SK-N-SH (cell line): ENCODE measurements around the gene ROR2. TPM values are rescaled to one million over a fixed set of nuclear protein-coding genes. Genes with fewer than 3 reads are reported as not detected.

Experiments used
- CTCF ChIA-PET: fragments of 300-600, 350-600 bp; formaldehyde crosslinking; extraction: SDS; loops from one replicate; lab custom pipeline; 2021; lab: Yijun Ruan, JAX
- POLR2A ChIA-PET: fragments of 350-600 bp; sonication (Branson Sonifier 250); formaldehyde crosslinking; extraction: SDS; loops from one replicate; lab custom pipeline; 2020; ENCODE audit warnings: antibody characterized with exemption, inconsistent platforms; lab: Yijun Ruan, JAX
- DNase-seq: peaks from one replicate; pipeline ENCODE4 v3.0.0; 2012
- H2AFZ ChIP-seq: fragments of 200-600 bp; sonication (generic); 2 replicates; pipeline ENCODE4 v1.8.1; 2016; ENCODE audit warnings: antibody characterized with exemption, mild to moderate bottlenecking, low read depth
- H3F3A ChIP-seq: fragments of 200-600 bp; sonication (generic); replicated peaks from 2 replicates; pipeline ENCODE3; 2016; ENCODE audit warnings: antibody characterized with exemption, mild to moderate bottlenecking; ENCODE audit not compliant: insufficient read depth
- H3K27ac ChIP-seq, 2 experiments: fragments of 200-500 bp in 1 of 2; fragments of 200-600 bp in 1 of 2; sonication (Bioruptor generic) in 1 of 2; sonication (generic), shearing (Covaris generic) in 1 of 2; 2 replicates each; pipeline versions ENCODE4 v1.5.1 to v1.6.1; 2014 to 2016; ENCODE audit warnings: low read depth in 2 of 2, inconsistent platforms in 1 of 2, low read length in 1 of 2, mild to moderate bottlenecking in 1 of 2, mixed read lengths in 1 of 2
- H3K27me3 ChIP-seq: fragments of 200-600 bp; sonication (generic), shearing (Covaris generic); 2 replicates; pipeline ENCODE4 v1.6.1; 2016; ENCODE audit warnings: mixed run types; ENCODE audit not compliant: insufficient read depth
- H3K36me3 ChIP-seq, 2 experiments: fragments of 200-500 bp in 1 of 2; fragments of 200-600 bp in 1 of 2; sonication (Bioruptor generic) in 1 of 2; sonication (generic) in 1 of 2; replicated peaks in 1 of 2; 2 replicates each; pipeline versions ENCODE3 to v1.5.1; 2014 to 2016; ENCODE audit warnings: low read length in 1 of 2, mild to moderate bottlenecking in 1 of 2; ENCODE audit not compliant: insufficient read depth in 2 of 2, control insufficient read depth in 1 of 2
- H3K4me1 ChIP-seq, 2 experiments: fragments of 200-500 bp in 1 of 2; fragments of 200-600 bp in 1 of 2; sonication (Bioruptor generic) in 1 of 2; sonication (generic), shearing (Covaris generic) in 1 of 2; 2 replicates each; pipeline versions ENCODE4 v1.5.1 to v1.6.1; 2014 to 2016; ENCODE audit warnings: low read depth in 1 of 2, low read length in 1 of 2, mixed run types in 1 of 2; ENCODE audit not compliant: insufficient read depth in 2 of 2, control insufficient read depth in 1 of 2
- H3K4me2 ChIP-seq: fragments of 200-600 bp; sonication (generic), shearing (Covaris generic); 2 replicates; pipeline ENCODE4 v1.6.1; 2017; ENCODE audit warnings: mixed run types
- H3K4me3 ChIP-seq, 2 experiments: fragments of 200-500 bp in 1 of 2; fragments of 200-600 bp in 1 of 2; sonication (Bioruptor generic) in 1 of 2; sonication (generic), shearing (Covaris generic) in 1 of 2; 2 replicates each; pipeline versions ENCODE4 v1.5.1 to v1.8.1; 2014 to 2016; ENCODE audit warnings: low read depth in 2 of 2, inconsistent platforms in 1 of 2, low read length in 1 of 2, mild to moderate bottlenecking in 1 of 2, mixed read lengths in 1 of 2, moderate library complexity in 1 of 2
- H3K79me2 ChIP-seq: fragments of 200-600 bp; sonication (generic); 2 replicates; pipeline ENCODE4 v1.8.1; 2017; ENCODE audit warnings: mild to moderate bottlenecking; ENCODE audit not compliant: insufficient read depth
- H3K9ac ChIP-seq: fragments of 200-600 bp; sonication (generic); 2 replicates; pipeline ENCODE4 v1.6.1; 2017; ENCODE audit warnings: mixed run types
- H3K9me2 ChIP-seq: fragments of 200-600 bp; sonication (generic); 2 replicates; pipeline ENCODE4 v1.6.1; 2017; ENCODE audit warnings: mixed run types
- H3K9me3 ChIP-seq: fragments of 200-600 bp; sonication (generic); 2 replicates; pipeline ENCODE4 v1.6.1; 2017; ENCODE audit warnings: mixed run types, mild to moderate bottlenecking, moderate library complexity
- H4K20me1 ChIP-seq: fragments of 200-600 bp; sonication (generic); 2 replicates; pipeline ENCODE4 v1.6.1; 2017; ENCODE audit warnings: mild to moderate bottlenecking, mixed run types; ENCODE audit not compliant: insufficient read depth
- CTCF ChIP-seq: fragments of 200-600 bp; sonication (generic); IDR thresholded peaks from 2 replicates; pipeline ENCODE4 v1.6.1; 2017; ENCODE audit warnings: antibody characterized with exemption, mild to moderate bottlenecking, moderate library complexity
- ELF1 ChIP-seq: IDR thresholded peaks from 2 replicates; pipeline ENCODE4 v1.4.0; 2012
- FOSL2 ChIP-seq: IDR thresholded peaks from 2 replicates; pipeline ENCODE4 v1.4.0; 2012; ENCODE audit warnings: low read depth, mild to moderate bottlenecking, moderate library complexity, borderline replicate concordance
- IRF3 ChIP-seq: fragments of 150-350 bp; IDR thresholded peaks from 2 replicates; pipeline ENCODE4 v1.6.1; 2016; ENCODE audit warnings: mild to moderate bottlenecking, low read depth, low read length
- MAX ChIP-seq: IDR thresholded peaks from 2 replicates; pipeline ENCODE4 v1.4.0; 2012; ENCODE audit warnings: low read depth
- NRF1 ChIP-seq: IDR thresholded peaks from 2 replicates; pipeline ENCODE4 v1.6.1; 2012; ENCODE audit warnings: low read depth, mild to moderate bottlenecking, low read length
- SMC3 ChIP-seq: IDR thresholded peaks from 2 replicates; pipeline ENCODE4 v1.6.1; 2012; ENCODE audit warnings: low read depth, low read length, improper control_type of control experiment
- TAF1 ChIP-seq: IDR thresholded peaks from 2 replicates; pipeline ENCODE4 v1.6.1; 2012; ENCODE audit warnings: low read depth, mild to moderate bottlenecking, low read length, moderate library complexity, borderline replicate concordance
- ZBTB33 ChIP-seq: IDR thresholded peaks from 2 replicates; pipeline ENCODE4 v1.4.0; 2012; ENCODE audit warnings: low read depth, borderline replicate concordance
- WGBS: methylation state at CpG from one replicate; pipeline ENCODE4 v1.1.6; 2017; ENCODE audit warnings: low lambda C conversion rate; 5-methylcytosine and 5-hydroxymethylcytosine counted together
- polyA plus RNA-seq, 3 experiments: library from polyadenylated mRNA; depleted of rRNA; stranded (reverse); fragments of >200 nt; gene quantifications; 2 replicates each; pipeline ENCODE4 v1.2.3, GENCODE V29; 2012

ROR2 gene
- polyA plus RNA-seq, 1 of the 3 experiments (the other 2 are of a cell fraction): 0.43 TPM

GRCh38 chr9:91825866-91826265 lies 124.2 kb downstream of the ROR2 start:
- 76% methylated on average over 8 of the region's 8 CpGs for WGBS

More at GRCh38 chr9:91825866-91826265, 124.2 kb downstream of the ROR2 start:
- Histone ChIP-seq H3K4me2 (no peak overlapping the region), H2AFZ (no peak overlapping the region), H3K36me3 (no peaks in the 10 kb centered on the region), H3K9me3 (no peaks in the 10 kb centered on the region), H3K4me3 (no peak overlapping the region), H3F3A (no peaks in the 10 kb centered on the region), H3K9ac (no peak overlapping the region), H3K27ac (peak overlapping the region in 1 of 2 experiments; percentile 83; a peak in 2 of 4 replicates), H3K9me2 (no peaks in the 10 kb centered on the region), H3K79me2 (no peaks in the 10 kb centered on the region), H4K20me1 (no peaks in the 10 kb centered on the region), H3K27me3 (peaks cover 7% of the 10 kb centered on the region; the same call in 1 of the 2 replicates), H3K4me1 (peaks cover 0 to 27% of the 10 kb centered on the region in 2 experiments; a peak in 2 of 4 replicates)
- POLR2A ChIA-PET: no interaction called here
- DNase-seq: no peak
- CTCF ChIA-PET: interaction anchor here (1.0 to 3.5 kb wide), 4 partner anchors 10 to 124 kb away, joined by 3 to 18 read pairs (median 6); partner anchors contain the start of gene ROR2
- no peak for TF ChIP-seq ELF1
- no peak for TF ChIP-seq MAX
- no peak for TF ChIP-seq IRF3
- TF ChIP-seq NRF1: no peak
- TF ChIP-seq ZBTB33: no peak
- no peak for TF ChIP-seq SMC3
- TF ChIP-seq TAF1: no peak
- TF ChIP-seq FOSL2: no peak
- no peak for TF ChIP-seq CTCF
